ENCODE results near the gene C16orf90.
"Not testable (repeated sequence)": the region's sequence is repeated elsewhere in the genome, so short reads cannot be mapped to it uniquely, and the experiment has no call there.

The C16orf90 gene

DNA sequence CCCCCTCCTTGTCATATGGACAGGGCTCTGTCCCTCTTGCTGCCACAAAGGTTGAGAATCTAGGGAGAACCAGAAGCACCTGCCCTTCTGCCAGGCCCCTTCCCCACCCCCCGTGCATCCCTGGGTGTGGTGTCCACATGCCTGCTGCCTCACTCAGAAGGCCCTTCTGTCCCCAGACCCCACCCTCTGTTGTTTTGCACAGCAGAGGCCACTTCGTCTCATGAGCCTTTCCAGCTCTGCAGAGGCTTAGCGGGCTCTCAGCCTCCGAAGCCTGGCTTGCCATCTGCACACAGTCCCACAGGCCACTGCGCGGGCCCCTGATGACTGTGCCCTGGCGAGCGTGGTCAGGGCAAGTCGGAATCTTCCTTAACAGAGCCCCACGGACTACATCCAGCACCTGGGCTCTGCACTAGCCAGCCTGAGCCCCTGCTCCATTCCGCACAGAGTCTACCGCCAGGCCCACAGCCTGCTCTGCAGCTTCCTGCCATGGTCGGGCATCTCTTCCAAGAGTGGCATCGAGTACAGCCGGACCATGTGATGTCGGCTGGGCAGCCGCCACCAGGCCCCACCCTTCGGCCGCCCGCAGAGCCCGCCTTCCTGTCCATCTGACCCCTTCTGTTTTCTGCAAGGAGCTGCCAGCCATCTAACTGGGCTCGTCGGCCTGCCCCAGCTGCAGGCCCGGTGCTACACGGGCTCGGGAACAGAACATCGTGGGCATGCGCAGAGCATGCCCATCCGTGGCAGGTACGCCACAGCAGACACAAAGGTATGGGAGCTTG, 10.8 kb downstream of the C16orf90 start:
- no peak for DNase-seq (ENCODE audit: low read depth, low spot score)

DNA sequence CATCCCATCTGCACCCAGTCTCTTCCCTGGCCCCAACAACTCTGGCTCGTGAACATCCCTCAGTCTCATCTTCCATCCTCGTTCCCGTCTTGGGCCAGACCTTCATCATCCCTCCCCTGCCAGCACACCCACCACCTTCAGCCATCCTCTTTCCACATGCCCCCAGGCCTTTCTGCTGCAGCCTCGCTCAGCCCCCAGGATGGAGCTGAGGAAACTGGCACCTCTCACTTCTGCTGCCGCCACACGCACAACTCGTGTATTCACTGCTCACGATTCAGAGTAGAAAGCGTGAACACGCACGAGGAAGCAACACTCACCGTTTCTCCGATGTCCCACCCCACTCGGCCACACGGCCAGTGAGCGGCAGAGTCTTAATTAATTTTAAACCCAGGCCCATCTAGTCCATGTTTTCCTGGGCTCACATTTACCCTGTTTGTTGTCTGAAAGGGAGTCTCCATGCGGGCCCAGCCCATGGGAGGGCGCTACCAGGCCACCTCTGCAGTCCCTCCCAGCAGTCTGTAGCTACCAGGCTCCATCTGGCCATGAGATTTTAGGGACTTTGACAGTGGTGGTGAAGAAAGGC, 12.5 kb downstream of the C16orf90 start:
- no peak for DNase-seq (ENCODE audit: low read depth, low spot score)

GRCh38 chr16:3481696-3482658, 13.3 kb downstream of the C16orf90 start:
- DNase-seq (ENCODE audit: low read depth, low spot score) = no peak

GRCh38 chr16:3480901-3481695, 14.2 kb downstream of the C16orf90 start:
- no peak for DNase-seq (ENCODE audit: low read depth, low spot score)

DNA sequence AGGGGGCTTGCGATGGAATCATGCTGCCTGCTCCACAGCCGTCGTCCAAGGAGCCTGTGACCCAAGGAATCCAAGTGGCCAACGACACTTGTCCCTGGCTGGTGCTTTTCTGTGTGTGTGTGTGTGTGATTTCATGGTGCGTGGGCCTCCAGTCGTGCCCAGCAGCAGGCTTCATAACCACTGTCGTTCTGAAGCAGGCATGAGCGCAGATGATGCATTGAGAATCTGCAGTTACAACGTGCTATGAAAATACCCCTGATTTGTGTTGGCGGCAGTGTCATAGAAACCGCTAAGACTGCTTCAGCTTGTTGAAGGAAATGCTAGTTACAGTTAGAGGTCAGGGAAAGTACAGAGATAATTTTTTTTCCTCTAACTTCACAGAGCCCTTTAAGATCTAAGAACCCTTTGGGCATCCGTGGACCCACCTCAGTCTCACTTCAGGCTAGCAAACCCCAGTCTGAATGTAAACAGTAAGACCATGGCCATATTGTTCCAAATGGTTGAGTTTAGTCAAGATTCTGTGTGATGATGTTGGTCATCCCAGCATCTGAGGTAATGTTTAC, 15.6 kb downstream of the C16orf90 start:
- DNase-seq (ENCODE audit: low read depth, low spot score) = no peak

DNA sequence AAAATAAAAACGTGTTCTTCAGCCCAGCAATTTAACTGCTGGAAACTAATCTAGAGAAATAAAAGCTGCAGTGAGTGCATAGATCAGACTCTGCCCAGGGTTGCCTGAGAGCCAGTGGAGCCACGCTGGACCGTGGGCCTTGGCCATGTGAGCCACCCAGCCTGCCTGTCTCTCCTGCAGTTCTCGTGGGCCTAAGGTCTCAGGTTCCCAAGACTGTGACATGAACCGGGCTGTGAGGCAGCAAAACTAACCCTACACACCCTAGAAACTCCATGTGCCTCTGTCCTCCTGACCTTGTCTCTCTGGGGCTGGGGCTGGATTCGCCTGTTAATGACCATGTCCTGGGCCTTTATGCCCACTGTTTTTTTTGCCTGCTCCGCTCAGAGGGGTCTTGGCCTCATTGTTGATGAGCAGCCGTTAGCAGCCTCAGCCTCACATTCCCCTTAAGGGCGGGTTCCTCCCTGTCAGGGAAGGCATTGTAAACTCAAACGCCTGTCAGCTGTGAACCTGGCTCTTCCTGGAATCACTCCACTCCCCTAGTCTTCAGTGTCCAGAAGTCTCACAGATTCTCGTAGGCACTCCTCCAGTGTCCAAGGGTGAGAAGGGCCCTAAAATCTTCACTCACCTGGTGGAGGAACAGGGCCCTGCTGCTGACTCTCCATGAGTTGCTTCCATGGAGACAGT, 16.9 kb downstream of the C16orf90 start:
- DNase-seq (ENCODE audit: low read depth, low spot score) = no peak

DNA sequence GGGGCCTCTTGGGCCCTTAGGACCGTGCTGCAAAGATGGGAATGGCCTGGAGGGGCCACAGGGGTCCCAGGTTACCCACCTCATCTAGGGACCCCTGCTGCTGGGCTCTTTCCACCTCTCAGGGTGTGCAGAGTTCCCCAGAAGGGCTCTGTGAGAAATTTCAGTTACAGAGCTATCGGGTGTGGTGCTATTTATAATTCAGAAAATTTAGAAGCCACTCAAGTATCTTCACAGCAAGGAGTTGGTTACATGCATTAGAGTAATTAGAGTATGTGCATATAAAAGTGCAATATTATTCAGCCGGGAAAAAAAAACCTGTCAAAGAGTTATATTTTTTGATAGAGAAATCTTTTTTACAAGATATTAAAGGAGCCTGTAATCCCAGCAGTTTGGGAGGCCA, 18.9 kb downstream of the C16orf90 start:
- no peak for DNase-seq (ENCODE audit: low read depth, low spot score)

DNA sequence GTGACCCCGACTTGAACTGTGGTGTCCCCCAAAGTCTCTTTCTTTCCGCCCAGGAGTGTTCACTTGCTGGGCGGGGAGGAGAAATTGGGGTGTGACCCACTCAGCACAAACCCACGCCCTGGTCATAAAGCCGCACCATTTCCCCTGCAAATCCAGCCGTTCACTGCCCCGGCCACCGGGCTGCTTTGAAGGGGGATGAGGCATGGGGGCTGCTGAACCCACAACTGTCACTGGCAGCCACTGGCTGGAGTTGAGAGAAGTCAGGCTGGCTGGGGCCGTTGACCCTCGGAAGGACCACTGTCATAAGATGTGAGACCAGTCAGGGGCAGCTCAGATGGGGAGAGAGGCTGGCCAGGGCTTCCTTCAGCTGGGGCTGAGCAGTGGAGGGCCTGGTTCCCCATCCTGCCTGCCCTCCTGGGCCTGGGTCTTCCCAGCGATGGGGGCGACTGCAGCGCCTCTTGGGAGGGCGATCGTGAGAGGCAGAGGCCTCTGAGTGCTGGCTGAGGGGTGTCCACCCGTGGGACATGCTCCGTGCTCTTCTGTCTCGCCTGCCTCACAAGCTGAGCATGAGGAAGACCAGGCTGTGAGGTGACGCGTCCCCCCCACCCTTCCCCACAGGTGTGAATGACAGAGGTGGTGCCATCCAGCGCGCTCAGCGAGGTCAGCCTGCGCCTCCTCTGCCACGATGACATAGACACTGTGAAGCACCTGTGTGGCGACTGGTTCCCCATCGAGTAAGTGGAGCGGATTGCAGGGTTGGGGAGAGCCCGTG, 19.5 kb downstream of the C16orf90 start:
- DNase-seq (ENCODE audit: low read depth, low spot score) = no peak

GRCh38 chr16:3474870-3475269, 20.4 kb downstream of the C16orf90 start:
- DNase-seq (ENCODE audit: low read depth, low spot score) = not testable (repeated sequence)

DNA sequence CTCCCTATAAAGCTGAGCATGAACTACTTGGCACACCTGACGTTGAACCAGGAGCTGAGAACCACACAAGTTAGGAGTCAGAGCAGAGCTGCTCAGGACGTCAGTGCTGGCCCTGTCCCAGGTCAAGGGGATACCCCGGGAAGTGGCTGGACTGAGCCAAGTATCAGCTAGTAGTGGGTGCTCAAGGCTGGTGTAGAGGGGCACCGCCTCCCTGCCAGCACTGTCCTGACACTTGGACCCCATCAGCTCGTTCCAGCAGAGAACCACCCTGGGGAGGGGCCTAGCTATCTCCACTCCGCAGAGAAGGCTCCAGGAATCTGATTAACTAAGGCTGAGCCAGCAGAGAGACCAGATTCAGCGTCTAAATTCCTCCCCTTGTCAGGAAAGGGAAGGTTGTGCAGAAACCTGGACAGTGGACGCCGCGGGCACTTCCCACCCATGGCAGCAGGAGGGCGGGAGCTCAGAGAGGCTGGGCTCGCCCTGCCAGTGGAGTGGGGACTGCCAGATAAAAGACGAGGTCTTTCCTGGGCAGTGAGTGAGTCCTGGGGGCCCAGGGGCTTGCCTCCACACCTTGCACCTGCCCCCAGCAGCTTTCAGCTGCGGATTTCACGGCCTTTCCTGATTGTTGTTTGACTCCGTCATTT, 21.0 kb downstream of the C16orf90 start:
- no peak for DNase-seq (ENCODE audit: low read depth, low spot score)

DNA sequence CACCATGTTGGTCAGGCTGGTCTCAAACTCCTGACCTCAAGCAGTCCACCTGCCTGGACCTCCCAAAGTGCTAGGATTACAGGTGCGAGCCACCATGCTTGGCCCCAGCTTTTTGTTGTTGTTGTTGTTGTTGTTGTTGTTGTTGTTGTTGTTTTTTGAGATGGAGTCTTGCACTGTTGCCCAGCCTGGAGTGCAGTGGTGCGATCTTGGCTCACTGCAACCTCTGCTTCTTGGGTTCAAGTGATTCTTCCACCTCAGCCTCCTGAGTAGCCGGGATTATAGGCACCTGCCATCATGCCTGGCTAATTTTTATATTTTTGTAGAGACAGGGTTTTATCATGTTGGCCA, 21.7 kb downstream of the C16orf90 start:
- not testable (repeated sequence) for DNase-seq (ENCODE audit: low read depth, low spot score)

GRCh38 chr16:3472878-3473595, 22.3 kb downstream of the C16orf90 start:
- DNase-seq (ENCODE audit: low read depth, low spot score) = no peak

GRCh38 chr16:3471518-3472176, 23.6 kb downstream of the C16orf90 start:
- DNase-seq (ENCODE audit: low read depth, low spot score) = no peak

DNA sequence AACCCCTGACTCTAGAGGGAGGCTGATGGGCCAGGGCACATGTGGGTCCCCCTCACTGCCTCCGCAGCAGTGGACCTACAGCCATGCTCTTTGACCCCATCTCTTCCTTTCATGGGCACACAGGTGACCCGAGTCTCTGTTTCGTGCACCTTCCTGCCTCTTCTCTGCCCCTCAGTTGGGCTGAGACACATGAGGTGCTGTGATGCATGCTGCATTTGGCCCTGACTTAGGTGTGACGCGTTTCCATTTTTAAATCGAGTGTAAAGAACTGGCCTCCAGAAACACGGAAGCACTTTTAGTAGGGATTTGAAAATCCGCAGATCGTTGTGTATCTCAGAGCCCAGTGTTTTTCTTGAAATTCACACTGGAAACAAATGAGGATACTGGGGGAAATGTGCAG, 24.6 kb downstream of the C16orf90 start:
- DNase-seq (ENCODE audit: low read depth, low spot score) = no peak

GRCh38 chr16:3469736-3470135, 25.6 kb downstream of the C16orf90 start:
- no peak for DNase-seq (ENCODE audit: low read depth, low spot score)

- no peak for DNase-seq (ENCODE audit: low read depth, low spot score)
Observed at GRCh38 chr16:3468501-3468900, 26.8 kb downstream of the C16orf90 start.

DNA sequence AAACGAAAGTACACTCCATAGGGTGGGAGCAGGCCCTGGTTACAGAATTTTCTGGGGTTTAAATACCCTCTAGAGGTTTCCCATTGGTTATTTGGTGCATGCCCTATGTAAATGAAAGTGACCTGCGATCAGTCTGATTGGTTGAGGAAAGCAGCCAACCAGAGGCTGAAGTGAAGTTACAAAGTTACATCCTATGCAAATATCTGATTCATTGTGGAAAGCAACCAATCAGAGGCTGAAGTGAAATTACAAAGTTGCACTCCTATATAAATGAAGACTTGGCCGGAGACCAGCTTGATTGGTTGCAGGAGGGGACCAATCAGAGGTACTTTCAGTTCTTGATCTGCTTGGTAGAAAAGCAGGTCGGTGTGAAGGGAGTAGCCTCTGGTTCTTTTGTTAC, 27.4 kb downstream of the C16orf90 start:
- no peak for DNase-seq (ENCODE audit: low read depth, low spot score)

- DNase-seq (ENCODE audit: low read depth, low spot score) = no peak
Observed at GRCh38 chr16:3467182-3467581, 28.1 kb downstream of the C16orf90 start.

Measured in activated CD4-positive, CD25-positive, alpha-beta regulatory T cell treated with anti-CD3 and anti-CD28 coated beads, Interleukin-2, amount 50 U/mL, for 16 hours (primary cell).